WTC11 (cell line): Measurements from ENCODE around the gene ENKUR. TPM values are rescaled to one million over a fixed set of nuclear protein-coding genes. Genes with fewer than 3 reads are reported as not detected.

Source experiments
- ATAC-seq: fragments of 200-7000 bp; cut with Tn5 transposase; 2 replicates; pipeline ENCODE4 v1.10.0; 2021; ENCODE audit warnings: mild to moderate bottlenecking, moderate library complexity
- CTCF ChIA-PET: fragments of 300-600 bp; sonication (Branson Sonifier 250); formaldehyde crosslinking; loops from one replicate; lab custom pipeline; 2021; ENCODE audit warnings: antibody characterized with exemption; lab: Charles Lee
- POLR2A ChIA-PET: fragments of 350-600 bp; sonication (Branson Sonifier 250); formaldehyde crosslinking; loops from one replicate; lab custom pipeline; 2021; ENCODE audit warnings: antibody characterized with exemption; lab: Charles Lee
- DNase-seq: peaks from one replicate; pipeline ENCODE4 v3.0.0; 2021; ENCODE audit warnings: low spot score
- H3K27ac Mint-ChIP-seq: 2 replicates; pipeline ENCODE4 v1.8.0; 2021; ENCODE audit warnings: mixed read lengths
- H3K27me3 Mint-ChIP-seq: 2 replicates; pipeline ENCODE4 v1.8.0; 2021; ENCODE audit warnings: low read depth, mild to moderate bottlenecking, moderate library complexity, mixed read lengths
- H3K36me3 Mint-ChIP-seq: 2 replicates; pipeline ENCODE4 v1.8.0; 2021; ENCODE audit warnings: mixed read lengths
- H3K4me1 Mint-ChIP-seq: 2 replicates; pipeline ENCODE4 v1.8.0; 2022; ENCODE audit warnings: mixed read lengths
- H3K4me3 Mint-ChIP-seq: 2 replicates; pipeline ENCODE4 v1.8.0; 2021; ENCODE audit warnings: mild to moderate bottlenecking, moderate library complexity, mixed read lengths
- H3K9me3 Mint-ChIP-seq: 2 replicates; pipeline ENCODE4 v1.8.0; 2021; ENCODE audit warnings: mixed read lengths
- ATF1 ChIP-seq: sonication (generic); formaldehyde crosslinking; IDR thresholded peaks from 2 replicates; pipeline ENCODE4 v1.8.1; 2023; ENCODE audit warnings: mild to moderate bottlenecking, moderate library complexity, missing genetic modification reagents
- CDX4 ChIP-seq: fragments of 250-450 bp; sonication (Bioruptor Pico); IDR thresholded peaks from 2 replicates; pipeline ENCODE4 v1.9.0; 2021; ENCODE audit warnings: moderate library complexity, mild to moderate bottlenecking, inconsistent platforms, borderline replicate concordance
- CREM ChIP-seq: sonication (generic); formaldehyde crosslinking; IDR thresholded peaks from 2 replicates; pipeline ENCODE4 v1.8.1; 2022; ENCODE audit warnings: mild to moderate bottlenecking, missing genetic modification reagents, moderate library complexity
- E2F1 ChIP-seq: sonication (generic); formaldehyde crosslinking; IDR thresholded peaks from 2 replicates; pipeline ENCODE4 v1.8.0; 2022; ENCODE audit warnings: mild to moderate bottlenecking, missing genetic modification reagents
- GRHL2 ChIP-seq: fragments of 250-450 bp; sonication (Bioruptor Pico); IDR thresholded peaks from 2 replicates; pipeline ENCODE4 v1.8.0; 2022; ENCODE audit warnings: mild to moderate bottlenecking, moderate library complexity; ENCODE audit not compliant: insufficient replicate concordance, severe bottlenecking
- KAT7 ChIP-seq: sonication (generic); formaldehyde crosslinking; IDR thresholded peaks from 2 replicates; pipeline ENCODE4 v1.8.1; 2023; ENCODE audit warnings: missing genetic modification reagents, mild to moderate bottlenecking, borderline replicate concordance
- MLX ChIP-seq: sonication (generic); formaldehyde crosslinking; IDR thresholded peaks from 2 replicates; pipeline ENCODE4 v1.8.1; 2023; ENCODE audit warnings: mild to moderate bottlenecking, missing genetic modification reagents, moderate library complexity
- NFATC4 ChIP-seq: fragments of 250-450 bp; sonication (Bioruptor Pico); IDR thresholded peaks from 2 replicates; pipeline ENCODE4 v1.9.0; 2021; ENCODE audit warnings: mild to moderate bottlenecking
- NR2C2 ChIP-seq: sonication (generic); formaldehyde crosslinking; IDR thresholded peaks from 2 replicates; pipeline ENCODE4 v1.8.0; 2022; ENCODE audit warnings: mild to moderate bottlenecking, missing genetic modification reagents
- PREB ChIP-seq: sonication (generic); formaldehyde crosslinking; IDR thresholded peaks from 2 replicates; pipeline ENCODE4 v1.8.1; 2022; ENCODE audit warnings: mild to moderate bottlenecking, missing genetic modification reagents, moderate library complexity, borderline replicate concordance
- SP1 ChIP-seq: sonication (generic); formaldehyde crosslinking; conservative IDR thresholded peaks from 2 replicates; pipeline ENCODE4 v1.8.1; 2022; ENCODE audit warnings: missing genetic modification reagents
- TP53 ChIP-seq: sonication (generic); formaldehyde crosslinking; IDR thresholded peaks from 2 replicates; pipeline ENCODE4 v1.8.1; 2023; ENCODE audit warnings: mild to moderate bottlenecking, missing genetic modification reagents
- ZMAT4 ChIP-seq: fragments of 250-450 bp; sonication (Bioruptor Pico); IDR thresholded peaks from 2 replicates; pipeline ENCODE4 v1.9.0; 2021; ENCODE audit warnings: mild to moderate bottlenecking
- ZNF219 ChIP-seq: sonication (generic); formaldehyde crosslinking; IDR thresholded peaks from 2 replicates; pipeline ENCODE4 v1.8.0; 2023; ENCODE audit warnings: missing genetic modification reagents, mild to moderate bottlenecking, borderline replicate concordance
- ZNF232 ChIP-seq: sonication (generic); formaldehyde crosslinking; IDR thresholded peaks from 2 replicates; pipeline ENCODE4 v1.8.0; 2022; ENCODE audit warnings: mild to moderate bottlenecking, missing genetic modification reagents
- ZNF281 ChIP-seq: sonication (generic); formaldehyde crosslinking; IDR thresholded peaks from 2 replicates; pipeline ENCODE4 v1.8.0; 2023; ENCODE audit warnings: mild to moderate bottlenecking, missing genetic modification reagents
- total RNA-seq: library from RNA; stranded (reverse); gene quantifications from 3 replicates; pipeline ENCODE4 v1.2.3, GENCODE V29; 2021
- TF ChIP-seq, protein P1 (sequence below): fragments of 250-450 bp; sonication (Bioruptor Pico); IDR thresholded peaks from 2 replicates; pipeline ENCODE4 v1.9.0; 2021; ENCODE audit warnings: mild to moderate bottlenecking

ENKUR gene
- total RNA-seq, 1 experiment from 2014 or later, result not detected

- CTCF ChIA-PET, result no interaction called here
- H3K4me3 Mint-ChIP-seq, result no peak overlapping the region
These were observed 34.7 kb downstream of the ENKUR start for GRCh38 chr10:24981161-24981710.

GRCh38 chr10:24979685-24980084 lies 36.3 kb downstream of the ENKUR start:
- TF ChIP-seq PREB (CRISPR knock-in tag) (no peak), NR2C2 (CRISPR knock-in tag) (no peak), NFATC4 (CRISPR knock-in tag) (no peak), ZNF219 (CRISPR knock-in tag) (no peak), TP53 (CRISPR knock-in tag) (no peak), SP1 (CRISPR knock-in tag) (no peak), MLX (CRISPR knock-in tag) (no peak), GRHL2 (CRISPR knock-in tag) (no peak), ATF1 (CRISPR knock-in tag) (no peak), CDX4 (CRISPR knock-in tag) (no peak), KAT7 (no peak), ZMAT4 (no peak)
- TF ChIP-seq, protein P1, sequence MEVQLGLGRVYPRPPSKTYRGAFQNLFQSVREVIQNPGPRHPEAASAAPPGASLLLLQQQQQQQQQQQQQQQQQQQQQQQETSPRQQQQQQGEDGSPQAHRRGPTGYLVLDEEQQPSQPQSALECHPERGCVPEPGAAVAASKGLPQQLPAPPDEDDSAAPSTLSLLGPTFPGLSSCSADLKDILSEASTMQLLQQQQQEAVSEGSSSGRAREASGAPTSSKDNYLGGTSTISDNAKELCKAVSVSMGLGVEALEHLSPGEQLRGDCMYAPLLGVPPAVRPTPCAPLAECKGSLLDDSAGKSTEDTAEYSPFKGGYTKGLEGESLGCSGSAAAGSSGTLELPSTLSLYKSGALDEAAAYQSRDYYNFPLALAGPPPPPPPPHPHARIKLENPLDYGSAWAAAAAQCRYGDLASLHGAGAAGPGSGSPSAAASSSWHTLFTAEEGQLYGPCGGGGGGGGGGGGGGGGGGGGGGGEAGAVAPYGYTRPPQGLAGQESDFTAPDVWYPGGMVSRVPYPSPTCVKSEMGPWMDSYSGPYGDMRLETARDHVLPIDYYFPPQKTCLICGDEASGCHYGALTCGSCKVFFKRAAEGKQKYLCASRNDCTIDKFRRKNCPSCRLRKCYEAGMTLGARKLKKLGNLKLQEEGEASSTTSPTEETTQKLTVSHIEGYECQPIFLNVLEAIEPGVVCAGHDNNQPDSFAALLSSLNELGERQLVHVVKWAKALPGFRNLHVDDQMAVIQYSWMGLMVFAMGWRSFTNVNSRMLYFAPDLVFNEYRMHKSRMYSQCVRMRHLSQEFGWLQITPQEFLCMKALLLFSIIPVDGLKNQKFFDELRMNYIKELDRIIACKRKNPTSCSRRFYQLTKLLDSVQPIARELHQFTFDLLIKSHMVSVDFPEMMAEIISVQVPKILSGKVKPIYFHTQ (CRISPR knock-in tag), result no peak
- POLR2A ChIA-PET, result no interaction called here
- H3K4me3 Mint-ChIP-seq, result no peak overlapping the region
- DNase-seq (no peak), ATAC-seq (no peak)
- H3K27me3 Mint-ChIP-seq, result no peaks in the 10 kb centered on the region; the same call in 1 of the 2 replicates
- peaks cover 5% of the 10 kb centered on the region; the same call in 1 of the 2 replicates for H3K4me1 Mint-ChIP-seq
- no peaks in the 10 kb centered on the region for H3K36me3 Mint-ChIP-seq
- CTCF ChIA-PET, result no interaction called here
- no peak overlapping the region for H3K27ac Mint-ChIP-seq
- peaks cover 6% of the 10 kb centered on the region for H3K9me3 Mint-ChIP-seq

More at GRCh38 chr10:24981161-24981710, 34.7 kb downstream of the ENKUR start:
- POLR2A ChIA-PET, result no interaction called here
- Mint-ChIP-seq H3K27me3 (no peaks in the 10 kb centered on the region; the same call in 1 of the 2 replicates), H3K36me3 (no peaks in the 10 kb centered on the region), H3K4me1 (peaks cover 5% of the 10 kb centered on the region; the same call in 1 of the 2 replicates), H3K27ac (no peak overlapping the region), H3K9me3 (peaks cover 6% of the 10 kb centered on the region)
- ATAC-seq (no peak), DNase-seq (no peak)
- TF ChIP-seq ZNF281 (CRISPR knock-in tag) (no peak), ZNF232 (CRISPR knock-in tag) (no peak), E2F1 (CRISPR knock-in tag) (no peak), CREM (CRISPR knock-in tag) (no peak)
